ENCODE results near the gene SFPQ. TPM values are rescaled to one million over a fixed set of nuclear protein-coding genes. Genes with fewer than 3 reads are reported as not detected.

The SFPQ gene
- 207 and 274 TPM in 2 replicates for total RNA-seq

GRCh38 chr1:35192853-35193664 is at the start of gene SFPQ:
Gene SFPQ, minus strand, starts transcription at chr1:35193145. Its CDS starts 96 bp downstream, at chr1:35193049.

Small RNA genes lying within 50 kb of the gene (small RNA-seq; reads per million reads assigned to genes)
- not detected for gene RF00019

Other genes with a start within 250 kb of the SFPQ start
- gene TMEM35B, start 207.8 kb downstream of the SFPQ start, total RNA-seq = 20.3 and 20.9 TPM in 2 replicates
- gene ZMYM6, start 161.2 kb downstream of the SFPQ start, total RNA-seq = 19.4 and 23.1 TPM in 2 replicates
- gene ZMYM1, start 113.8 kb downstream of the SFPQ start, total RNA-seq = 19.8 and 23.7 TPM in 2 replicates
- 38.2 and 42.4 TPM in 2 replicates for gene ZMYM4, start 75.6 kb upstream of the SFPQ start, total RNA-seq

Measured in subcutaneous preadipocyte (primary cell).